Superior temporal gyrus (tissue), 1 donor: ENCODE data around the gene EPB41L1.

Source experiments
- DNase-seq: peaks from one replicate; pipeline ENCODE4 v3.0.0-alpha.2; 2016; ENCODE audit errors: extremely low spot score

Gene EPB41L1

GRCh38 chr20:36225666-36226065 lies 71.1 kb downstream of the EPB41L1 start:
- DNase-seq, result no peak

- no peak for DNase-seq
These were observed 74.2 kb downstream of the EPB41L1 start for GRCh38 chr20:36228770-36229169.

- DNase-seq, result no peak
These were observed 75.5 kb downstream of the EPB41L1 start for GRCh38 chr20:36230019-36230418.

- DNase-seq, result no peak
These were observed 76.8 kb downstream of the EPB41L1 start for GRCh38 chr20:36231331-36231730.

GRCh38 chr20:36234771-36235320 lies 80.3 kb downstream of the EPB41L1 start:
- DNase-seq, result no peak

GRCh38 chr20:36235892-36236785 lies 81.6 kb downstream of the EPB41L1 start, which contains the start of gene AAR2:
Gene AAR2 (plus strand): TSS chr20:36236478. CDS start chr20:36239869, 3,391 bp downstream.
- DNase-seq, result peak; percentile 87

- no peak for DNase-seq
These were observed 82.2 kb downstream of the EPB41L1 start for GRCh38 chr20:36236786-36237121.

- DNase-seq, result no peak
These were observed 82.9 kb downstream of the EPB41L1 start for GRCh38 chr20:36237477-36237876.

- DNase-seq, result no peak
These were observed 83.6 kb downstream of the EPB41L1 start for GRCh38 chr20:36238153-36238552.

- DNase-seq, result no peak
These were observed 84.2 kb downstream of the EPB41L1 start for GRCh38 chr20:36238760-36239159.

GRCh38 chr20:36240076-36240475 lies 85.5 kb downstream of the EPB41L1 start:
- no peak for DNase-seq

- no peak for DNase-seq
These were observed 87.1 kb downstream of the EPB41L1 start for GRCh38 chr20:36241678-36242077.

- DNase-seq, result no peak
These were observed 89.2 kb downstream of the EPB41L1 start for GRCh38 chr20:36243726-36244125.

- no peak for DNase-seq
These were observed 91.9 kb downstream of the EPB41L1 start for GRCh38 chr20:36246401-36246800.

- DNase-seq, result no peak
These were observed 94.3 kb downstream of the EPB41L1 start for GRCh38 chr20:36248836-36249235.

- DNase-seq, result no peak
These were observed 94.9 kb downstream of the EPB41L1 start for GRCh38 chr20:36249450-36249849.

GRCh38 chr20:36251426-36251825 lies 96.9 kb downstream of the EPB41L1 start:
- DNase-seq, result no peak

GRCh38 chr20:36252511-36252910 lies 98.0 kb downstream of the EPB41L1 start:
- no peak for DNase-seq

- DNase-seq, result no peak
These were observed 98.5 kb downstream of the EPB41L1 start for GRCh38 chr20:36253036-36253435.

- DNase-seq, result no peak
These were observed 99.5 kb downstream of the EPB41L1 start for GRCh38 chr20:36254076-36254475.

- DNase-seq, result no peak
These were observed 100.9 kb downstream of the EPB41L1 start for GRCh38 chr20:36255445-36255844.

GRCh38 chr20:36259177-36260061 lies 104.9 kb downstream of the EPB41L1 start:
- DNase-seq, result no peak
